CD14-positive monocyte (primary cell): Measurements from ENCODE around the gene KCNMA1. TPM values are rescaled to one million over a fixed set of nuclear protein-coding genes. Genes with fewer than 3 reads are reported as not detected.

Source experiments
- DNase-seq, 3 donors: peaks; one replicate each; pipeline ENCODE4 v3.0.0-alpha.2; 2011 to 2022
- H2AFZ ChIP-seq: 2 replicates; pipeline ENCODE4 v1.6.0; 2012; ENCODE audit warnings: mild to moderate bottlenecking, low read depth, low read length, inconsistent platforms; ENCODE audit not compliant: insufficient read depth, poor library complexity, severe bottlenecking
- H3K27ac ChIP-seq, 2 donors: 1 replicate in 1 of 2; 2 replicates in 1 of 2; pipeline ENCODE4 v1.5.1; 2012 to 2013; ENCODE audit warnings: low read length in 2 of 2, control low read depth in 1 of 2, inconsistent platforms in 1 of 2, low read depth in 1 of 2, mild to moderate bottlenecking in 1 of 2
- H3K27me3 ChIP-seq, 2 donors: one replicate each; pipeline versions ENCODE4 v1.6.0 to v1.6.1; 2011 to 2013; ENCODE audit warnings: low read length in 2 of 2; ENCODE audit not compliant: control insufficient read depth in 2 of 2, insufficient read depth in 2 of 2
- H3K36me3 ChIP-seq, 2 donors: replicated peaks in 1 of 2; 1 replicate in 1 of 2; 2 replicates in 1 of 2; pipeline versions ENCODE4 v1.5.1 to v1.6.1; 2012 to 2013; ENCODE audit warnings: low read length in 2 of 2, control low read depth in 1 of 2, inconsistent platforms in 1 of 2, mild to moderate bottlenecking in 1 of 2; ENCODE audit not compliant: insufficient read depth in 2 of 2, control insufficient read depth in 1 of 2
- H3K4me1 ChIP-seq, 2 donors: 1 replicate in 1 of 2; 2 replicates in 1 of 2; pipeline versions ENCODE4 v1.5.1 to v1.6.1; 2012 to 2013; ENCODE audit warnings: low read length in 2 of 2, control low read depth in 1 of 2, inconsistent platforms in 1 of 2, mild to moderate bottlenecking in 1 of 2, moderate library complexity in 1 of 2; ENCODE audit not compliant: insufficient read depth in 2 of 2, control insufficient read depth in 1 of 2
- H3K4me2 ChIP-seq: replicated peaks from 2 replicates; pipeline ENCODE3; 2012; ENCODE audit warnings: low read length, moderate library complexity, mild to moderate bottlenecking; ENCODE audit not compliant: poor library complexity, severe bottlenecking; ENCODE audit errors: extremely low read depth
- H3K4me3 ChIP-seq, 3 experiments: fragments of 200-600 bp in 1 of 3; sonication (generic) in 1 of 3; replicated peaks in 1 of 3; 1 replicate in 2 of 3; 2 replicates in 1 of 3; pipeline ENCODE4 v1.5.1; 2011 to 2013; ENCODE audit warnings: low read length in 3 of 3, mild to moderate bottlenecking in 3 of 3, control low read depth in 2 of 3, low read depth in 2 of 3, inconsistent platforms in 1 of 3, moderate library complexity in 1 of 3
- H3K79me2 ChIP-seq: 2 replicates; pipeline ENCODE4 v1.6.0; 2012; ENCODE audit warnings: mild to moderate bottlenecking, control low read depth, inconsistent platforms, low read length, moderate library complexity; ENCODE audit not compliant: insufficient read depth
- H3K9ac ChIP-seq: 2 replicates; pipeline ENCODE4 v1.6.0; 2017; ENCODE audit warnings: low read length, mild to moderate bottlenecking; ENCODE audit not compliant: insufficient read depth, poor library complexity, severe bottlenecking
- H3K9me3 ChIP-seq, 2 donors: replicated peaks in 1 of 2; 1 replicate in 1 of 2; 2 replicates in 1 of 2; pipeline versions ENCODE4 v1.5.1 to v1.6.1; 2012 to 2013; ENCODE audit warnings: low read length in 2 of 2, control low read depth in 1 of 2; ENCODE audit not compliant: control insufficient read depth in 1 of 2, insufficient read depth in 1 of 2
- H4K20me1 ChIP-seq: 2 replicates; pipeline ENCODE4 v1.6.0; 2012; ENCODE audit warnings: mild to moderate bottlenecking, low read length, control low read depth, moderate library complexity; ENCODE audit not compliant: insufficient read depth
- H3K27ac Mint-ChIP-seq, 7 donors: one replicate each; pipeline ENCODE4 v1.8.0; 2020; ENCODE audit warnings: mild to moderate bottlenecking in 7 of 7, mixed read lengths in 7 of 7, moderate library complexity in 6 of 7, inconsistent platforms in 2 of 7
- H3K27me3 Mint-ChIP-seq, 3 donors: one replicate each; pipeline ENCODE4 v1.8.0; 2021 to 2022; ENCODE audit warnings: low read depth in 3 of 3, mild to moderate bottlenecking in 3 of 3, mixed read lengths in 3 of 3, moderate library complexity in 3 of 3, inconsistent platforms in 1 of 3
- H3K36me3 Mint-ChIP-seq, 2 donors: one replicate each; pipeline ENCODE4 v1.8.0; 2020; ENCODE audit warnings: mixed read lengths in 2 of 2, inconsistent platforms in 1 of 2, mild to moderate bottlenecking in 1 of 2
- H3K4me1 Mint-ChIP-seq: one replicate; pipeline ENCODE4 v1.8.0; 2020; ENCODE audit warnings: mild to moderate bottlenecking, mixed read lengths
- H3K4me3 Mint-ChIP-seq, 2 donors: one replicate each; pipeline ENCODE4 v1.8.0; 2020; ENCODE audit warnings: mild to moderate bottlenecking in 2 of 2, mixed read lengths in 2 of 2, moderate library complexity in 1 of 2
- H3K9me3 Mint-ChIP-seq, 7 donors: one replicate each; pipeline ENCODE4 v1.8.0; 2020 to 2022; ENCODE audit warnings: mixed read lengths in 7 of 7, mild to moderate bottlenecking in 6 of 7, moderate library complexity in 6 of 7, inconsistent platforms in 2 of 7
- WGBS: methylation state at CpG from one replicate; pipeline ENCODE4 v1.1.5; 2013; ENCODE audit warnings: missing lambda C conversion rate; ENCODE audit not compliant: insufficient coverage; 5-methylcytosine and 5-hydroxymethylcytosine counted together
- intact Hi-C, 2 donors: fragments of 100-400 bp; cut with micrococcal nuclease; formaldehyde crosslinking; loops; one replicate each; pipeline versions ENCODE4 v1.15.0 to v1.15.1; 2023
- polyA plus RNA-seq, 3 donors: library from polyadenylated mRNA; depleted of rRNA in 1 of 3; unstranded in 2 of 3; stranded (reverse) in 1 of 3; fragments of 300-500 nt in 2 of 3; fragments of >200 nt in 1 of 3; fragmentation: Illumina TruSeq in 2 of 3; gene quantifications; 1 replicate in 2 of 3; 2 replicates in 1 of 3; pipeline ENCODE4 v1.2.3, GENCODE V29; 2012 to 2021
- TF ChIP-seq, protein P1 (sequence below): fragments of 200-600 bp; IDR thresholded peaks from one replicate; pipeline ENCODE4 v1.8.0; 2022; ENCODE audit warnings: antibody characterized with exemption, mild to moderate bottlenecking

The KCNMA1 gene
- polyA plus RNA-seq, 3 donors = 0.11 to 1.0 TPM; not detected in 1

DNA sequence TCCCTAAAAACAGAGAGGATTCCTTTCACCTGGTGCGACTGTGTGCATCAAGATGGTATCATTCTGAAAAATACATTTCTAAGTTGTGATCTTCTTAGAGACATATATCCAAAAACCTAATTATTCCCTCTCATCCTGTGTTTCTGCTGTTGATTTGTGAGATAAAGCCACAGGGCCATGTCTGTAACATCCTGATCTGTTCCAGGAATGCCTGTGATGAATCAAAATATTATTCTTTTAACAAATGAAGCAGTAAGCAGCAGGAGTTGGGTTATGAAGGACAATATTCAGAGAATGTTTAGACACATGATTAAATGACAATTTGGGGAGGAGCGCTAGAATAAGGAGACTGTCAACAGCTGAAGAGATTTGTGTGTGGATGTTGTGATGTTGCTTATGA is 731.4 kb downstream of the KCNMA1 start:
- no peak overlapping the region for H3K27ac Mint-ChIP-seq
- H3K79me2 ChIP-seq = no peaks in the 10 kb centered on the region
- no peaks in the 10 kb centered on the region for H3K36me3 ChIP-seq
- DNase-seq = no peak
- H2AFZ ChIP-seq = no peak overlapping the region
- H4K20me1 ChIP-seq = no peaks in the 10 kb centered on the region
- H3K27me3 Mint-ChIP-seq = peaks cover 1 to 6% (median 1%) of the 10 kb centered on the region in 3 donors
- no peak overlapping the region for H3K4me3 ChIP-seq
- H3K36me3 Mint-ChIP-seq = no peaks in the 10 kb centered on the region
- H3K4me1 ChIP-seq = no peaks in the 10 kb centered on the region
- H3K9ac ChIP-seq = no peak overlapping the region
- H3K4me2 ChIP-seq = no peak overlapping the region
- no peaks in the 10 kb centered on the region for H3K4me1 Mint-ChIP-seq
- no peaks in the 10 kb centered on the region for H3K27me3 ChIP-seq
- peaks cover 2 to 10% (median 5%) of the 10 kb centered on the region in 7 donors for H3K9me3 Mint-ChIP-seq
- H3K4me3 Mint-ChIP-seq = no peak overlapping the region
- TF ChIP-seq, protein P1, sequence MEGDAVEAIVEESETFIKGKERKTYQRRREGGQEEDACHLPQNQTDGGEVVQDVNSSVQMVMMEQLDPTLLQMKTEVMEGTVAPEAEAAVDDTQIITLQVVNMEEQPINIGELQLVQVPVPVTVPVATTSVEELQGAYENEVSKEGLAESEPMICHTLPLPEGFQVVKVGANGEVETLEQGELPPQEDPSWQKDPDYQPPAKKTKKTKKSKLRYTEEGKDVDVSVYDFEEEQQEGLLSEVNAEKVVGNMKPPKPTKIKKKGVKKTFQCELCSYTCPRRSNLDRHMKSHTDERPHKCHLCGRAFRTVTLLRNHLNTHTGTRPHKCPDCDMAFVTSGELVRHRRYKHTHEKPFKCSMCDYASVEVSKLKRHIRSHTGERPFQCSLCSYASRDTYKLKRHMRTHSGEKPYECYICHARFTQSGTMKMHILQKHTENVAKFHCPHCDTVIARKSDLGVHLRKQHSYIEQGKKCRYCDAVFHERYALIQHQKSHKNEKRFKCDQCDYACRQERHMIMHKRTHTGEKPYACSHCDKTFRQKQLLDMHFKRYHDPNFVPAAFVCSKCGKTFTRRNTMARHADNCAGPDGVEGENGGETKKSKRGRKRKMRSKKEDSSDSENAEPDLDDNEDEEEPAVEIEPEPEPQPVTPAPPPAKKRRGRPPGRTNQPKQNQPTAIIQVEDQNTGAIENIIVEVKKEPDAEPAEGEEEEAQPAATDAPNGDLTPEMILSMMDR = no peak
- 100% methylated on average over 1 of the region's 2 CpGs for WGBS
- H3K27ac ChIP-seq = no peak overlapping the region
- H3K9me3 ChIP-seq = no peaks in the 10 kb centered on the region
- intact Hi-C loops = no loop called here

DNA sequence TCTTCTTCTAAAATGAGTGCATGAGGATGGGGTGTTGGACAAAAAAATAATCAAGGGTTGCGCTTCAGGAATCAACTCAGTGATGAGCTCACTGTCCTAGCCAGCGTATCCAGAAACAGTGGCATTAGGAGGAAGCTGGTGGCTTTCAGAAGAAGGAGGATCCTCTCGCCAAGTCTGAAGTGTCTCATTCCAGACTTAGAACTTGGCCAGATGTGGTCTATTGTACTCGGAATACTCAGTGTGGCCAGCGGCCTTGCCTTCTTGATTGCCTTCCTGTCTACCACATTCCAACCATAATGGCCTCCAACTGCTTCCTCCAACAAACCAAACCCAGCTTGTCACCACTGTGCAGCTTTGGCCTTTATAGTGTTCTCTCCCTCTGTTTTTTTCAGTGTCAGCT is 732.4 kb downstream of the KCNMA1 start:
- Mint-ChIP-seq H3K4me3 (no peak overlapping the region), H3K9me3 (peaks cover 2 to 9% (median 3%) of the 10 kb centered on the region in 7 donors), H3K27me3 (peaks cover 1 to 5% (median 1%) of the 10 kb centered on the region in 3 donors), H3K36me3 (no peaks in the 10 kb centered on the region), H3K27ac (no peak overlapping the region), H3K4me1 (no peaks in the 10 kb centered on the region)
- H3K36me3 ChIP-seq = no peaks in the 10 kb centered on the region
- no peak overlapping the region for H3K9ac ChIP-seq
- no peaks in the 10 kb centered on the region for H3K79me2 ChIP-seq
- WGBS = 94% methylated on average over 5 of the region's 5 CpGs
- no peak overlapping the region for H3K4me3 ChIP-seq
- no peaks in the 10 kb centered on the region for H3K9me3 ChIP-seq
- no peak overlapping the region for H2AFZ ChIP-seq
- no peaks in the 10 kb centered on the region for H3K4me1 ChIP-seq
- H3K4me2 ChIP-seq = no peak overlapping the region
- intact Hi-C loops = no loop called here
- no peaks in the 10 kb centered on the region for H3K27me3 ChIP-seq
- DNase-seq = no peak
- no peak overlapping the region for H3K27ac ChIP-seq
- TF ChIP-seq, protein P1 = no peak
- no peaks in the 10 kb centered on the region for H4K20me1 ChIP-seq
